ENCODE data around the gene CLEC18B.
"Not testable (repeated sequence)": the region's sequence is repeated elsewhere in the genome, so short reads cannot be mapped to it uniquely, and the experiment has no call there.

CLEC18B gene

GRCh38 chr16:74420612-74421481, at the start of gene CLEC18B:
Gene CLEC18B (minus strand): TSS chr16:74421478. CDS start chr16:74421270, 208 bp downstream.
- not testable (repeated sequence) for FAIRE-seq

- no peak for FAIRE-seq
These were observed 48.7 kb upstream of the CLEC18B start for GRCh38 chr16:74469946-74470478.

DNA sequence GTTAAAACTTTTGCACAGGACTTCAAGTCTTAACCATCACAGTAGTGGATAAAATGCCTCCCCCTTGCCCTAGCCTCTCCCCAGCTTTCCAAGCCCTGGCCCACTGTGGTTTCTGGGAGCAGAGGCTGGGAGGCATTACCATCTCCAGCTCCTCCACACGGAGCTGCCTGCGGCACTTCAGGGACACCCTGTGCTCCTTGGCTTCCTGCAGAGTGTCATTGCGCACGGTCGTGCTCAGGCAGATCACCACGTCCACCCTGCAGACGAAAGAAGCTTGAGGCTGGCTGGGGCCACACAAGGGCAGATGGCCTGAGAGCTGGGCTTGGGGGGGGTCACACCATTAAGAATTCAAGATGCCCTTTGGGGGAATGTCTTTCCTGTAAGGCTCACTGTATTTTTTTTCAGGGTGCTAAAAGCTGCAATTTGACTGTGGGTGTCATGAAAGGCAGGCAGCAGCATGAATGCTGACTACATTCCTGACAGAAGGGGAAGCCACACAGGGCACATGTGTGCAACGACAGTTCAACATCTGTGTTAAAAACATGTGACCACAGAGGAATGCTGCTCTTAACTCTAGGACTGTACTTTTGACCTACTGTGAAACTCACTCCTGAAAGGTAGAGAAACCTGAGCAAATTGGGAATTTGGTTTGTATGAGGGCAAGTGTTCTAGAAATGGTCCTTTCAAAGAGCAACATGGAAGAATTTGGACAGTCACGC, 47.7 kb upstream of the CLEC18B start:
- FAIRE-seq: no peak

DNA sequence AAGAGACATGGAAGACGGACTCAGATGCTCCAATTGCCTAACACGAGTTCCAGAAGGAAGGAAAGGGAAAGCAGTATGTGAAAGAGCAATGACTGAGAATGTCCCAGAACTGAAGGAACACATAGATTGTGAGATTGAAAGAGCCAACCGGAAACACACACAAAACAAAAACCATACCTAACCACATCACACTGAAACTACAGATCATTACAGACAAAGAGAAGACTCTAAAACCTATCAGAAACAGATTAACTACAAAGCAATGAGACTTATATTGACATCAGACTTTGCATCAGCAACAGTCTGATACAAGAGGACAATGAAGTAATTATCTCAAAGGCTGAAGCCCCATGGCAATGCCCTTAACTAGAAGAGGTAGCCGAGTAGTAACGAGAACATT, 45.6 kb upstream of the CLEC18B start:
- FAIRE-seq: no peak

DNA sequence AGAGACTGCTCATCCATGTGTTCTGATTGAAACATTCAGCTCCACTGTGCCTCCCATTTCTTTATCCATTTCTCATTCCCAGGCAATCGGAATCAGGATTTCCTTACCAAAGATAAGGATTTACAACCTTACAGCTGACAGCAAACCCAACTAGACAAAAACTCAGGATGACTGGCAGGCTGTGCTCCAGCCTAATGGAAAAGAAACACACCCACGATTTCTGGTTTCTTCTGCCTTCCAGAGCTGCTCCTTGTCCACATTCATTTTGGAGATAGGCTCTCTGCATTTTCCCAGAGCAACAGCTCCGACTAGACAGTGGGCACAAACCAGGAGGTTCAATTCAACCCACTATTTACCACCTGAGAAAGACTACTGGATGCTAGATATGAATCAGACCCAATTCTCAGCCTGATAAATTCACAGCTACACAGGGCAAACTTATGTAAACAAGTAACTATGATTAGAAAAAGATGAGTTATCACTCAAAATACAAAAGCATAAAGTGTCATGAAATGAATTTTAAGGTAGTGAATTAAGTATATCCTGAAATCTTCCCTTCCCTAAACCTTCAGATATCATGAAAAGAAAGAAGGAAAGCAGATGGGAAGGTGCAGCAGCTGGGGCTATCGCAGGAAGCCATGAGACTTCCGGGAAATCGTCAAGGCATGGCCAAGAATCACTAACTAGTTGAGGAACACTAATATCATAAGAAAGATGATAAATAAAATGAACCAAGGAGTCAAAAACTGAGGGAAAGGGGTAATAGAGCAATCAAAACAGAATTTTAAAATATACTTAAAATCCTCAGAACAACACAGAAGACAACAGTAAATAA, 44.8 kb upstream of the CLEC18B start:
- FAIRE-seq: no peak

DNA sequence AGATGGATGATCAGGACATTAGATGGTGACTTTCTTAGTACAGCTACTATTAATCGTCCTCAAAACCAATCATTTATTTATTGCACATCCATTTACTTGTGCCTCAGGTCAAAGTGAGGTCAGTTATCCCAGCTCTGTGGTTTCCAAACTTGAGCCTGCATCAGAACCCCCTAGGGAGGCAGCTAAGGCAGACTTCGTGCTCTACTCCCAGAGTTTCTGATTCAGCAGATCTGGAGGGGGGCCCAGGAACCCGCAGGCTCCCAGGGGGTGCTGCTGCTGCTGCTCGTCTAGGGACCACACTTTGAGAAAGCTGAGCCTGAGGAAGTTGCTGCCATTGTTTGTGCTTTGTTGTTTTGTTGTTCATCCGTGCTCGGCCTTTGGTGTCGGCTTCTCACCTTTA, 44.0 kb upstream of the CLEC18B start:
- FAIRE-seq: no peak

DNA sequence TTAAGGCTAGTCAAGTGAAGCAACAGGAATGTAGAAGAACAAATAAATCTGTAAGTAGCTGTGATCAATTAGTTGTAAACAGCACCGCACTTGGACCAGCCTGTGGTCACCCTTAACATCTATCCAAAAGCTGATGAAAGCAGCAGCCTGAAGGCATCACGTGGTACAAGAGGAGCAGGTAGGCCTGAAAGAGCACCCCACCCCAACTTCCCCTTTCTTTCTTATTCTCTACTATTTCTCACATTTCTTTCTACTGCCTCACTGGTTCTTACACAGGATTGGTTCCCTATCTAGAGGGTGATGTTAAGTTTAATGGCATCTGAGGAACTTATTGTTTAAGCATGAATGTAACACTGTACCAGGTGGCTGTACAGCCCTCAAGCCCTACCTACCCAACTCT, 42.6 kb upstream of the CLEC18B start:
- FAIRE-seq: no peak

- no peak for FAIRE-seq
These were observed 41.1 kb upstream of the CLEC18B start for GRCh38 chr16:74462361-74462760.

GRCh38 chr16:74461826-74462225, 40.5 kb upstream of the CLEC18B start:
- no peak for FAIRE-seq

DNA sequence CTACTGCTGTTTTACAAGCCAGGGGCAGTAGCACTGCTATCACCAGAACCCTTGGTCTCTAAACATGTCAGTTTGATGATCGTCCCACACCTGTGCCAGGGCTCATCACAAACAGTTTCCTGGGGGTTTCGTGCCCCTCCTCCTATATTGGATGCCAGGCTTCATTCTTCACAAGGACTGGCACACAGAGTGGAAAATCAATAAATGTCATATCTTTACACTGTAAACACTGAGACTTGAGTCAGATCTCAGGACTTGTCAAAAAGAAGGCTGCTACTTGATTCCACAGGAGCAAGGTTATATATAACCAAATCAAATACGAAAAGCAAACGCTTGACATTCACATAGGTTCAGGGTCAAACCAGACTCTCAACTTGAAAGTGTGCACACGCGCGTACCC, 39.3 kb upstream of the CLEC18B start:
- FAIRE-seq: no peak

- no peak for FAIRE-seq
These were observed 35.0 kb upstream of the CLEC18B start for GRCh38 chr16:74456290-74456625.

GRCh38 chr16:74455619-74456289, 34.5 kb upstream of the CLEC18B start:
- FAIRE-seq: no peak

DNA sequence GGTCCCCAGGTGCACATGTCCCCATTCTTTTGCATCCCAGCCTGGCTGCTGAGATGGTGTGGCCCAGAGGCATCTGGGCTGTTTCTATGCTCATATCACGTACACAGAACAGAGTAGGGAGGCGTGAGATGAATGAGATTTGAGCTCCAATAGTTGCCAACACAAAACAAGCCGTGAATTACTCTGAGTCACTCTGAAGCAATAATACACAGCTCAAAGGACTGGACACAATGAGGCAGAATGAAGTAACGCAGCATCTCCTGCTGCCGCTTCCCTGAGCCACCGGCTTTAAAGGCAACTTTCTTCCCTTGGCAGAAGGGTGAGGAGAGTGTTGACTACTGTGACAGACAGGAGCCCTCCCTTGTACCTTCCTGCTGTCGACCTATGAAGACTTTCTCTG, 33.9 kb upstream of the CLEC18B start:
- no peak for FAIRE-seq

- no peak for FAIRE-seq
These were observed 30.9 kb upstream of the CLEC18B start for GRCh38 chr16:74451951-74452758.

GRCh38 chr16:74450967-74451760, 29.9 kb upstream of the CLEC18B start:
- no peak for FAIRE-seq

GRCh38 chr16:74450236-74450635, 29.0 kb upstream of the CLEC18B start:
- no peak for FAIRE-seq

DNA sequence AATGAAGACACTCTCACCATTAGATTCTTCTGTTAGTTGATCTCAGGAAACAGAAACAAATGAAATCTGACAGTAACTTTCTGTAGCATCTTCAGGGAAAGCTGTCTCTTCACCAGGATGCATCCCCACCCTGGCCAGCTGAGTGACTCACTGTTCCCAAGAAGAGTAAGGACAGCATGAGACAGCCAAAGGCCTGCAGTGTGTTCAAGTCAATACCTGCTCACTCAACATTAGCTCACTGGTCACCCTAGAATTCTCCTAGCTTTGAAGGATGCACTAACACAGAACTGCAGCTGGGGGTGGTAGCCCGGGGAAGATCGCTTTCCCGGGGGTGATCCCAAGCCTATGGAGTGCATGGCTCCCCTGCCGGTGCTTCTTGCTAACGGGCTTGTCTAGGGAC, 28.2 kb upstream of the CLEC18B start:
- no peak for FAIRE-seq

DNA sequence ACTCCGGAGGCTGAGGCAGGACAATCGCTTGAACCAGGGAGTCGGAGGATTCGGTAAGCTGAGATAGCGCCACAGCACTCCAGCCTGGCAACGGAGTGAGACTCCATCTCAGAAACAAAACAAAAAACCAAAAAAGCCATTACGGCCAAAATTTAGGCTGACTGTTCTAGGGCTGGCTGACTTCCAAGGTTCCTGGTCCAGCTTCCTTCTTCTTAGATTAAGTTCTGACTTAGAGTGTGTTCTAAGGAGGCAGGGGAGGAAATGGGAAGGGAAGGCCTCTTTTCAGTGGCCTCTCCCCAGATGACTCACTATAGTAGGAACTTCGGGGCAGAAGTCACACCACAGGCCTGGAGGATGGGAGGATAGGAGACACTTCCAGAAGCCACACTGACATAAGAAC, 27.7 kb upstream of the CLEC18B start:
- FAIRE-seq: no peak

- no peak for FAIRE-seq
These were observed 26.3 kb upstream of the CLEC18B start for GRCh38 chr16:74447578-74447977.

- no peak for FAIRE-seq
These were observed 25.6 kb upstream of the CLEC18B start for GRCh38 chr16:74446866-74447265.
